Adrenal gland (tissue), 12 donors: Measurements from ENCODE around the gene KIRREL1. TPM values are rescaled to one million over a fixed set of nuclear protein-coding genes. Genes with fewer than 3 reads are reported as not detected.

Experiments
- DNase-seq, 7 donors: peaks; one replicate each; pipeline ENCODE4 v3.0.0-alpha.2; 2019 to 2020
- H3K27ac ChIP-seq, 5 donors: fragments of 200-600 bp; sonication (generic) in 4 of 5; 1 replicate in 3 of 5; 2 replicates in 2 of 5; pipeline versions ENCODE4 v1.5.1 to v1.8.0; 2016 to 2020; ENCODE audit warnings: mild to moderate bottlenecking in 1 of 5
- H3K27me3 ChIP-seq: fragments of 200-600 bp; 2 replicates; pipeline ENCODE4 v1.8.0; 2021
- H3K36me3 ChIP-seq, 2 donors: fragments of 200-600 bp; replicated peaks in 1 of 2; 1 replicate in 1 of 2; 2 replicates in 1 of 2; pipeline versions ENCODE4 v1.5.1 to v1.8.0; 2018 to 2022
- H3K4me1 ChIP-seq, 2 donors: fragments of 200-600 bp; replicated peaks in 1 of 2; 1 replicate in 1 of 2; 2 replicates in 1 of 2; pipeline versions ENCODE4 v1.5.1 to v1.8.0; 2018 to 2021
- H3K4me3 ChIP-seq, 4 donors: fragments of 200-600 bp; sonication (generic) in 3 of 4; one replicate each; pipeline ENCODE4 v1.5.1; 2016 to 2018
- H3K9me3 ChIP-seq, 3 donors: fragments of 200-600 bp; sonication (generic) in 1 of 3; replicated peaks in 1 of 3; 1 replicate in 2 of 3; 2 replicates in 1 of 3; pipeline versions ENCODE4 v1.5.1 to v1.8.0; 2016 to 2021
- POLR2A ChIP-seq, 2 donors: fragments of 450-650 bp; IDR thresholded peaks; one replicate each; pipeline ENCODE4 v1.6.1; 2017; ENCODE audit warnings: antibody characterized with exemption in 2 of 2, mild to moderate bottlenecking in 2 of 2, moderate library complexity in 1 of 2
- WGBS, 4 donors: extraction: QIAGEN DNeasy Blood & Tissue Kit in 2 of 4; methylation state at CpG; one replicate each; pipeline versions ENCODE4 v1.1.5 to v1.1.7; 2013 to 2017; 5-methylcytosine and 5-hydroxymethylcytosine counted together
- intact Hi-C, 2 donors: fragments of 100-400 bp; cut with DNase I; formaldehyde crosslinking; loops; one replicate each; pipeline versions ENCODE4 v1.14.1 to v1.15.0; 2022 to 2023
- polyA plus RNA-seq, 3 donors: library from polyadenylated mRNA; stranded (reverse); fragments of 200-250 nt in 2 of 3; fragments of 350-450 nt in 1 of 3; fragmentation: Illumina TruSeq in 1 of 3; extraction: RNeasy Lipid Tissue Mini Kit (QIAGEN cat#74804) in 1 of 3; gene quantifications; one replicate each; pipeline ENCODE4 v1.2.3, GENCODE V29; 2013 to 2014
- total RNA-seq, 9 donors: library from RNA; depleted of rRNA in 4 of 9; stranded (reverse); fragments of >200 nt in 4 of 9; fragments of 120-200 nt in 1 of 9; fragmentation: NEBNext Ultra II Directional in 1 of 9; extraction: Animal tissue kit (Norgen Biotek cat#: 25700) in 1 of 9; gene quantifications; one replicate each; pipeline versions ENCODE4 v1.1.0 to v1.2.4, GENCODE V29; 2013 to 2023
- TF ChIP-seq, protein P1 (sequence below), 6 experiments: fragments of 450-650 bp in 4 of 6; fragments of 200-600 bp in 2 of 6; sonication (generic) in 1 of 6; IDR thresholded peaks; 1 replicate in 5 of 6; 2 replicates in 1 of 6; pipeline versions ENCODE4 v1.5.1 to v1.8.0; 2016 to 2021; ENCODE audit warnings: antibody characterized with exemption in 6 of 6, mild to moderate bottlenecking in 2 of 6, moderate library complexity in 1 of 6
- donor health status: healthy with polysubstance abuse.
- donor health status: Bipolar disorder and iron deficiency.
- donor health status: DM: yes; HTN: yes; CAD: no.
- donor health status: DM: no; HTN: no; CAD: no.
- donor health status: DM: no; HTN: no; CAD: no.
- donor health status: DM: yes; HTN: yes; CAD: no.

Gene KIRREL1
- total and polyA plus RNA-seq, 12 donors, result 10.1 to 57.2 (median 39.8) TPM

- peaks cover 0 to 64% of the 10 kb centered on the region in 2 donors for H3K36me3 ChIP-seq
- TF ChIP-seq, protein P1, sequence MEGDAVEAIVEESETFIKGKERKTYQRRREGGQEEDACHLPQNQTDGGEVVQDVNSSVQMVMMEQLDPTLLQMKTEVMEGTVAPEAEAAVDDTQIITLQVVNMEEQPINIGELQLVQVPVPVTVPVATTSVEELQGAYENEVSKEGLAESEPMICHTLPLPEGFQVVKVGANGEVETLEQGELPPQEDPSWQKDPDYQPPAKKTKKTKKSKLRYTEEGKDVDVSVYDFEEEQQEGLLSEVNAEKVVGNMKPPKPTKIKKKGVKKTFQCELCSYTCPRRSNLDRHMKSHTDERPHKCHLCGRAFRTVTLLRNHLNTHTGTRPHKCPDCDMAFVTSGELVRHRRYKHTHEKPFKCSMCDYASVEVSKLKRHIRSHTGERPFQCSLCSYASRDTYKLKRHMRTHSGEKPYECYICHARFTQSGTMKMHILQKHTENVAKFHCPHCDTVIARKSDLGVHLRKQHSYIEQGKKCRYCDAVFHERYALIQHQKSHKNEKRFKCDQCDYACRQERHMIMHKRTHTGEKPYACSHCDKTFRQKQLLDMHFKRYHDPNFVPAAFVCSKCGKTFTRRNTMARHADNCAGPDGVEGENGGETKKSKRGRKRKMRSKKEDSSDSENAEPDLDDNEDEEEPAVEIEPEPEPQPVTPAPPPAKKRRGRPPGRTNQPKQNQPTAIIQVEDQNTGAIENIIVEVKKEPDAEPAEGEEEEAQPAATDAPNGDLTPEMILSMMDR (IDR thresholded peaks at IDR 0.05), result no peak
These were observed 90.9 kb downstream of the KIRREL1 start for GRCh38 chr1:158084336-158084735.

DNA sequence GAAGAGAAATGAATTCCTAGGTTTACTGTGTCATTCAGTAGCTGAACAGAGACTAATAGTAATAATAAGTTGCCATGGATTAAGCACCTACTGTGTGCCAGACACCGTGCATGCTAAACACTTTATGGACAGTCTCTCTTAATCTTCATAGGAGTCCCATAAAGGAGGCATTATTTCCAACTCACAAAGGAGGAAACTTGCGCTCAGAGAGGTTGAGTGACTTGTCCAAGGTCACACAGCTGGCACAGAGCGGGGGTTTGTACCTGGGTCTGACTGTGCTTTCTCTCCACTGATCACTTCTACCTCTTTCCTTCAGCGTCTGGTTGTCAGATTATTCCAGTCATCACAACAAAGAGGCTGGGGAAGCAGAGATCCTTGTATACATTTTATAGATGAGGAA lies 91.3 kb downstream of the KIRREL1 start:
- intact Hi-C loops, result loop anchor here (5.0 to 10.0 kb wide), 3 partner anchors 47 to 92 kb away; partner anchors contain the start of gene KIRREL1 (in 1 of the 2)
- Histone ChIP-seq H3K4me1 (no peaks in the 10 kb centered on the region), H3K27ac (no peak overlapping the region), H3K36me3 (peaks cover 0 to 64% of the 10 kb centered on the region in 2 donors), H3K9me3 (no peaks in the 10 kb centered on the region), H3K27me3 (no peaks in the 10 kb centered on the region), H3K4me3 (no peak overlapping the region)
- DNase-seq, result no peak
- WGBS, 4 donors, result 73 to 86% (median 77%) methylated on average over 4 of the region's 4 CpGs
- TF ChIP-seq POLR2A (IDR thresholded peaks at IDR 0.05), result no peak
- TF ChIP-seq, protein P1 (IDR thresholded peaks at IDR 0.05), result no peak

More at GRCh38 chr1:158084336-158084735, 90.9 kb downstream of the KIRREL1 start:
- Histone ChIP-seq H3K4me1 (no peaks in the 10 kb centered on the region), H3K27ac (no peak overlapping the region), H3K9me3 (no peaks in the 10 kb centered on the region), H3K4me3 (no peak overlapping the region), H3K27me3 (no peaks in the 10 kb centered on the region)
- intact Hi-C loops, result loop anchor here in 1 of 2 donors (10.0 kb wide), 1 partner anchor 50 kb away; no protein-coding TSS in a partner anchor
- WGBS, 4 donors, result 69 to 91% (median 86%) methylated on average over 6 to 8 of the region's 8 CpGs
- DNase-seq, result no peak

DNA sequence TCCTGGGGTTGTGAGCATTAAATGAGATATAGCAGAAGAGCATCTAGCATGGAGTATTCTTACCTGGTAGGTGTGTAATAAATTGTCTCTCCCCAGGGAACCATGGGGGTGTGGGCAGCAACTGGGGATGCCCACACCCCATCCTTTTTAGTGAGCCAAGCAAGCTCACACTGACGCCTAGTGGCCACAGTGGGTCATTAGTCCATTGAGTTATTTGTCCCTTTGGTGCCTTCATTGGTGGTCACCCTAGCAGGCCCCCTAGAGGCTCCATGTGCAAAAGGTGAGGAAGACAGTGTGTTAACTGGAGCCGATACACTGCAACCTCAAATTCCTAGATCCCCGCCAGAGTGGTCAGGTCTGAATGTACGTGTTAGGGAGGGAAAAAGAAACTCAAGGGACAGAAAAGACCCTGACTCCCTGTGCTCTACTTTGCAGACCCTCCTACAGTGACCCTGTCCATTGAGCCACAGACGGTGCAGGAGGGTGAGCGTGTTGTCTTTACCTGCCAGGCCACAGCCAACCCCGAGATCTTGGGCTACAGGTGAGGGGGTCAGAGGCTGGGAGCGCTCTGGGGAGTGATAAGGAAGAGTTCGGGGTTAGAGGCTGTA lies 94.0 kb downstream of the KIRREL1 start:
- peak; percentile 41 to 81 (median 67) for DNase-seq
- H3K9me3 ChIP-seq, result no peaks in the 10 kb centered on the region
- peaks cover 0 to 69% of the 10 kb centered on the region in 2 donors for H3K36me3 ChIP-seq
- H3K27me3 ChIP-seq, result no peaks in the 10 kb centered on the region
- no peak overlapping the region for H3K4me3 ChIP-seq
- intact Hi-C loops, result loop anchor here (2.0 to 10.0 kb wide), 4 partner anchors 50 to 95 kb away; partner anchors contain the start of gene KIRREL1 (in 2 of the 2)
- H3K4me1 ChIP-seq, result no peaks in the 10 kb centered on the region
- WGBS, 4 donors, result 65 to 67% (median 66%) methylated on average over 9 of the region's 9 CpGs
- TF ChIP-seq, protein P1 (IDR thresholded peaks at IDR 0.05), result peak; percentile 67 to 90 (median 84)
- no peak for TF ChIP-seq POLR2A (IDR thresholded peaks at IDR 0.05)
- no peak overlapping the region for H3K27ac ChIP-seq

DNA sequence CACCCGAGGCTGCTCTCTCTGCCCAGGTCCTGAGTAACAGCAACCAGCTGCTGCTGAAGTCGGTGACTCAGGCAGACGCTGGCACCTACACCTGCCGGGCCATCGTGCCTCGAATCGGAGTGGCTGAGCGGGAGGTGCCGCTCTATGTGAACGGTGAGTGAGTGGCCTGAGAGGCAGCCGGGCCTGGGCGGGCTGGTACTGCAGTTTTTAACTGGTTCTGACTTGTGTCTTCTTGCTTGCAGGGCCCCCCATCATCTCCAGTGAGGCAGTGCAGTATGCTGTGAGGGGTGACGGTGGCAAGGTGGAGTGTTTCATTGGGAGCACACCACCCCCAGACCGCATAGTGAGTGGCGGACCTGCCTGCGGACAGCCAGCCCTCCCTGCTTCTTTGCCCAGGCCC lies 96.0 kb downstream of the KIRREL1 start:
- WGBS, 4 donors, result 88 to 98% (median 92%) methylated on average over 14 to 16 of the region's 16 CpGs
- TF ChIP-seq, protein P1 (IDR thresholded peaks at IDR 0.05), result no peak
- TF ChIP-seq POLR2A (IDR thresholded peaks at IDR 0.05), result no peak
- no peak overlapping the region for H3K27ac ChIP-seq
- no peaks in the 10 kb centered on the region for H3K9me3 ChIP-seq
- H3K27me3 ChIP-seq, result no peaks in the 10 kb centered on the region
- intact Hi-C loops, result loop anchor here (5.0 to 10.0 kb wide), 3 partner anchors 52 to 97 kb away; partner anchors contain the start of gene KIRREL1 (in 1 of the 2)
- no peak for DNase-seq
- H3K36me3 ChIP-seq, result peaks cover 0 to 78% of the 10 kb centered on the region in 2 donors
- H3K4me3 ChIP-seq, result no peak overlapping the region
- H3K4me1 ChIP-seq, result no peaks in the 10 kb centered on the region
